ENCODE results near the gene SH3BP4. TPM values are rescaled to one million over a fixed set of nuclear protein-coding genes. Genes with fewer than 3 reads are reported as not detected.

The SH3BP4 gene
- total RNA-seq, 1 donor from 2014 or later: 53.4 TPM

- Mint-ChIP-seq H3K4me3 (peak overlapping the region; percentile 14), H3K9me3 (no peaks in the 10 kb centered on the region), H3K4me1 (peaks cover 30% of the 10 kb centered on the region), H3K27ac (no peak overlapping the region), H3K36me3 (peaks cover 66% of the 10 kb centered on the region), H3K27me3 (ENCODE audit: insufficient read depth, low read depth) (peaks cover 7% of the 10 kb centered on the region)
- no peak for DNase-seq (ENCODE audit: low spot score)
- H2AFZ ChIP-seq (replicated peaks): no peak overlapping the region
- no peak overlapping the region for H3K9ac ChIP-seq
- no peaks in the 10 kb centered on the region for H3K36me3 ChIP-seq
- TF ChIP-seq CTCF (IDR thresholded peaks at IDR 0.05) (no peak), EZH2phosphoT487 (IDR thresholded peaks at IDR 0.05) (no peak), EZH2 (IDR thresholded peaks at IDR 0.05) (no peak)
- H3K4me3 ChIP-seq: no peak overlapping the region
- H3K27me3 ChIP-seq: no peaks in the 10 kb centered on the region
- H4K20me1 ChIP-seq (ENCODE audit: low read depth): peaks cover 29% of the 10 kb centered on the region
- H3K4me2 ChIP-seq: no peak overlapping the region
- no peaks in the 10 kb centered on the region for H3K9me3 ChIP-seq (ENCODE audit: low read depth)
- no peaks in the 10 kb centered on the region for H3F3A ChIP-seq (ENCODE audit: low read depth)
- peaks cover 88% of the 10 kb centered on the region for H3K79me2 ChIP-seq (ENCODE audit: low read depth)
- peaks cover 7% of the 10 kb centered on the region for H3K4me1 ChIP-seq
- H3K27ac ChIP-seq: no peak overlapping the region
These were observed 94.1 kb downstream of the SH3BP4 start for GRCh38 chr2:235045973-235046343.

DNA sequence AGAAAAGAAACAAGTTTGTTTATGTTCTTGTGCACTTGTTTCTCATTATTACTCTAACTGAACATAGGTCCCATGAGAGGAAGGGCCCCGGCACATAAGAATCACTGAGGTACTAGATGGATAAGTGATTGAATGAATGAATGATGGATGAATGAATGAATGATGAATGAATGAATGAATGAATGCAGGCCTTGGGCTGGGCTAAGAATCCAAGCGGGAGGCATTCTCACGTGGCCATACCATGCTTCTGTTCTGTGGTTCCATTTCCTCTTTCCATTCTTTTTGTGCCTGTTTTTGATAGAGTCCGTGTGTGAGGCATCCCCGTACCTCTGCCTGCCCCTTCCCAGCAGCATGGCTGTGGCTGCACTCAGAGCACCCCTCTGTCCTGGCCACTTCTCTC is 94.8 kb downstream of the SH3BP4 start:
- no peak overlapping the region for H3K4me2 ChIP-seq
- H3K9me3 ChIP-seq (ENCODE audit: low read depth): no peaks in the 10 kb centered on the region
- H3K27ac ChIP-seq: no peak overlapping the region
- no peaks in the 10 kb centered on the region for H3F3A ChIP-seq (ENCODE audit: low read depth)
- H3K4me1 ChIP-seq: peaks cover 7% of the 10 kb centered on the region
- no peaks in the 10 kb centered on the region for H3K27me3 ChIP-seq
- H2AFZ ChIP-seq (replicated peaks): no peak overlapping the region
- Mint-ChIP-seq H3K27ac (peak overlapping the region; percentile 33), H3K4me3 (no peak overlapping the region), H3K4me1 (peaks cover 35% of the 10 kb centered on the region), H3K9me3 (no peaks in the 10 kb centered on the region), H3K27me3 (ENCODE audit: insufficient read depth, low read depth) (peaks cover 7% of the 10 kb centered on the region), H3K36me3 (peaks cover 61% of the 10 kb centered on the region)
- H3K36me3 ChIP-seq: no peaks in the 10 kb centered on the region
- TF ChIP-seq CTCF (IDR thresholded peaks at IDR 0.05) (no peak), EZH2 (IDR thresholded peaks at IDR 0.05) (no peak), EZH2phosphoT487 (IDR thresholded peaks at IDR 0.05) (no peak)
- no peak overlapping the region for H3K9ac ChIP-seq
- H3K4me3 ChIP-seq: no peak overlapping the region
- H3K79me2 ChIP-seq (ENCODE audit: low read depth): peaks cover 92% of the 10 kb centered on the region
- no peak for DNase-seq (ENCODE audit: low spot score)
- peaks cover 35% of the 10 kb centered on the region for H4K20me1 ChIP-seq (ENCODE audit: low read depth)

GRCh38 chr2:235047171-235048160 is 95.6 kb downstream of the SH3BP4 start:
- H3K27ac Mint-ChIP-seq: peak overlapping the region; percentile 52
- H4K20me1 ChIP-seq (ENCODE audit: low read depth): peaks cover 37% of the 10 kb centered on the region
- no peaks in the 10 kb centered on the region for H3K36me3 ChIP-seq
- peaks cover 60% of the 10 kb centered on the region for H3K36me3 Mint-ChIP-seq
- H3K27me3 ChIP-seq: no peaks in the 10 kb centered on the region
- no peaks in the 10 kb centered on the region for H3K9me3 Mint-ChIP-seq
- H3F3A ChIP-seq (ENCODE audit: low read depth): no peaks in the 10 kb centered on the region
- H2AFZ ChIP-seq (replicated peaks): no peak overlapping the region
- no peak overlapping the region for H3K27ac ChIP-seq
- H3K27me3 Mint-ChIP-seq (ENCODE audit: insufficient read depth, low read depth): peaks cover 7% of the 10 kb centered on the region
- peaks cover 41% of the 10 kb centered on the region for H3K4me1 Mint-ChIP-seq
- H3K4me2 ChIP-seq: no peak overlapping the region
- peaks cover 7% of the 10 kb centered on the region for H3K4me1 ChIP-seq
- no peaks in the 10 kb centered on the region for H3K9me3 ChIP-seq (ENCODE audit: low read depth)
- DNase-seq (ENCODE audit: low spot score): no peak
- no peak overlapping the region for H3K9ac ChIP-seq
- H3K4me3 ChIP-seq: no peak overlapping the region
- peaks cover 86% of the 10 kb centered on the region for H3K79me2 ChIP-seq (ENCODE audit: low read depth)
- TF ChIP-seq CTCF (IDR thresholded peaks at IDR 0.05): no peak
- TF ChIP-seq EZH2phosphoT487 (IDR thresholded peaks at IDR 0.05): no peak
- no peak for TF ChIP-seq EZH2 (IDR thresholded peaks at IDR 0.05)
- no peak overlapping the region for H3K4me3 Mint-ChIP-seq

All from neural progenitor cell (in vitro differentiated cells).